MCF 10A (cell line): ENCODE data around the gene TNS3. TPM values are rescaled to one million over a fixed set of nuclear protein-coding genes. Genes with fewer than 3 reads are reported as not detected.

Experiments
- BruUV-seq: library from RNA; stranded (reverse); fragments of 400-500 nt; replicated peaks from 2 replicates; lab custom pipeline; 2021; lab: Mats Ljungman, UMichigan
- CTCF ChIA-PET: fragments of 300-600 bp; sonication (Branson Sonifier 250); formaldehyde crosslinking; extraction: SDS; loops from one replicate; lab custom pipeline; 2021; ENCODE audit warnings: antibody characterized with exemption, inconsistent platforms; lab: Yijun Ruan, JAX
- POLR2A ChIA-PET: fragments of 300-600, 350-650 bp; sonication (Branson Sonifier 250); formaldehyde crosslinking; extraction: SDS; loops from one replicate; lab custom pipeline; 2020; ENCODE audit warnings: antibody characterized with exemption, inconsistent platforms; lab: Yijun Ruan, JAX
- DNase-seq: peaks from one replicate; pipeline ENCODE4 v3.0.0-alpha.2; 2018; ENCODE audit not compliant: unreplicated experiment
- H3K27ac Mint-ChIP-seq: one replicate; pipeline ENCODE4 v1.8.0; 2022; ENCODE audit warnings: mild to moderate bottlenecking, low read depth, mixed read lengths; ENCODE audit not compliant: unreplicated experiment
- H3K27me3 Mint-ChIP-seq: one replicate; pipeline ENCODE4 v1.8.0; 2022; ENCODE audit warnings: mixed read lengths; ENCODE audit not compliant: insufficient read depth, unreplicated experiment
- H3K36me3 Mint-ChIP-seq: one replicate; pipeline ENCODE4 v1.8.0; 2022; ENCODE audit warnings: mild to moderate bottlenecking, moderate library complexity, mixed read lengths; ENCODE audit not compliant: insufficient read depth, unreplicated experiment
- H3K4me1 Mint-ChIP-seq: one replicate; pipeline ENCODE4 v1.8.0; 2022; ENCODE audit warnings: mixed read lengths; ENCODE audit not compliant: insufficient read depth, unreplicated experiment
- H3K4me3 Mint-ChIP-seq: one replicate; pipeline ENCODE4 v1.8.0; 2022; ENCODE audit warnings: mild to moderate bottlenecking, moderate library complexity, mixed read lengths; ENCODE audit not compliant: unreplicated experiment
- H3K9me3 Mint-ChIP-seq: one replicate; pipeline ENCODE4 v1.8.0; 2022; ENCODE audit warnings: mixed read lengths; ENCODE audit not compliant: unreplicated experiment
- CTCF ChIP-seq: fragments of 200-600 bp; IDR thresholded peaks from one replicate; pipeline ENCODE4 v1.8.0; 2022; ENCODE audit warnings: antibody characterized with exemption, mild to moderate bottlenecking; ENCODE audit not compliant: unreplicated experiment
- intact Hi-C: fragments of 100-400 bp; cut with micrococcal nuclease; formaldehyde crosslinking; loops from 2 replicates; pipeline ENCODE4 v1.14.1; 2022
- total RNA-seq: library from RNA; stranded (reverse); gene quantifications from 2 replicates; pipeline ENCODE4 v1.2.3, GENCODE V29; 2022

Gene TNS3
- total RNA-seq, 1 experiment from 2014 or later, result 30.1 TPM

- Mint-ChIP-seq H3K4me3 (no peak overlapping the region), H3K9me3 (no peaks in the 10 kb centered on the region), H3K36me3 (peaks cover 21% of the 10 kb centered on the region), H3K27ac (no peak overlapping the region), H3K27me3 (no peaks in the 10 kb centered on the region), H3K4me1 (no peaks in the 10 kb centered on the region)
- no peak for TF ChIP-seq CTCF
- intact Hi-C loops, result no loop called here
- DNase-seq, result no peak
- no TSS peak for BruUV-seq
- POLR2A ChIA-PET, result no interaction called here
- CTCF ChIA-PET, result interaction anchor here (0.6 kb wide), 1 partner anchor 573 kb away, joined by 3 read pairs; no protein-coding TSS in a partner anchor
Measured at GRCh38 chr7:47357863-47358262, 224.0 kb downstream of the TNS3 start.

GRCh38 chr7:47357361-47357760, 224.6 kb downstream of the TNS3 start:
- BruUV-seq, result no TSS peak
- peaks cover 21% of the 10 kb centered on the region for H3K36me3 Mint-ChIP-seq
- ChIA-PET POLR2A (no interaction called here), CTCF (no interaction called here)
- no peak for TF ChIP-seq CTCF
- no peak overlapping the region for H3K27ac Mint-ChIP-seq
- intact Hi-C loops, result no loop called here
- H3K27me3 Mint-ChIP-seq, result no peaks in the 10 kb centered on the region
- H3K4me1 Mint-ChIP-seq, result no peaks in the 10 kb centered on the region
- H3K9me3 Mint-ChIP-seq, result no peaks in the 10 kb centered on the region
- no peak for DNase-seq
- no peak overlapping the region for H3K4me3 Mint-ChIP-seq

- CTCF ChIA-PET, result no interaction called here
- H3K9me3 Mint-ChIP-seq, result no peaks in the 10 kb centered on the region
- BruUV-seq, result no TSS peak
Measured at GRCh38 chr7:47356261-47356660, 225.7 kb downstream of the TNS3 start.

GRCh38 chr7:47355684-47356083, 226.2 kb downstream of the TNS3 start:
- H3K27ac Mint-ChIP-seq, result no peak overlapping the region
- no peaks in the 10 kb centered on the region for H3K27me3 Mint-ChIP-seq
- CTCF ChIA-PET, result no interaction called here

More at GRCh38 chr7:47356261-47356660, 225.7 kb downstream of the TNS3 start:
- no peak for TF ChIP-seq CTCF
- Mint-ChIP-seq H3K4me3 (no peak overlapping the region), H3K36me3 (peaks cover 21% of the 10 kb centered on the region), H3K27me3 (no peaks in the 10 kb centered on the region), H3K4me1 (no peaks in the 10 kb centered on the region), H3K27ac (no peak overlapping the region)
- POLR2A ChIA-PET, result interaction anchor here (0.5 kb wide), 1 partner anchor 18 kb away, joined by 3 read pairs; no protein-coding TSS in a partner anchor
- intact Hi-C loops, result no loop called here
- DNase-seq, result no peak

More at GRCh38 chr7:47355684-47356083, 226.2 kb downstream of the TNS3 start:
- no TSS peak for BruUV-seq
- no peak for TF ChIP-seq CTCF
- Mint-ChIP-seq H3K9me3 (no peaks in the 10 kb centered on the region), H3K36me3 (peaks cover 21% of the 10 kb centered on the region), H3K4me1 (no peaks in the 10 kb centered on the region), H3K4me3 (no peak overlapping the region)
- POLR2A ChIA-PET, result interaction anchor here (0.5 kb wide), 1 partner anchor 17 kb away, joined by 3 read pairs; no protein-coding TSS in a partner anchor
- intact Hi-C loops, result no loop called here
- no peak for DNase-seq
